ENCODE data around the gene ST6GAL2.

The ST6GAL2 gene

GRCh38 chr2:106825161-106825560 lies 60.8 kb downstream of the ST6GAL2 start:
- DNase-seq = no peak

- no peak for DNase-seq
Measured at GRCh38 chr2:106816974-106817373, 69.0 kb downstream of the ST6GAL2 start.

- no peak for DNase-seq
Measured at GRCh38 chr2:106812841-106813240, 73.1 kb downstream of the ST6GAL2 start.

GRCh38 chr2:106812383-106812782 lies 73.6 kb downstream of the ST6GAL2 start:
- DNase-seq = no peak

GRCh38 chr2:106805716-106806115 lies 80.3 kb downstream of the ST6GAL2 start:
- DNase-seq = no peak

GRCh38 chr2:106804161-106804560 lies 81.8 kb downstream of the ST6GAL2 start:
- DNase-seq = no peak

- DNase-seq = no peak
Measured at GRCh38 chr2:106800976-106801655, 84.9 kb downstream of the ST6GAL2 start.

- DNase-seq = no peak
Measured at GRCh38 chr2:106800180-106800579, 85.8 kb downstream of the ST6GAL2 start.

- DNase-seq = no peak
Measured at GRCh38 chr2:106798826-106799552, 87.0 kb downstream of the ST6GAL2 start.

- DNase-seq = no peak
Measured at GRCh38 chr2:106797494-106797893, 88.5 kb downstream of the ST6GAL2 start.

- no peak for DNase-seq
Measured at GRCh38 chr2:106792671-106793070, 93.3 kb downstream of the ST6GAL2 start.

GRCh38 chr2:106789185-106789584 lies 96.8 kb downstream of the ST6GAL2 start:
- no peak for DNase-seq

- no peak for DNase-seq
Measured at GRCh38 chr2:106782681-106783080, 103.3 kb downstream of the ST6GAL2 start.

GRCh38 chr2:106781196-106781595 lies 104.8 kb downstream of the ST6GAL2 start:
- DNase-seq = no peak

GRCh38 chr2:106771811-106772210 lies 114.2 kb downstream of the ST6GAL2 start:
- no peak for DNase-seq

GRCh38 chr2:106770986-106771385 lies 115.0 kb downstream of the ST6GAL2 start:
- no peak for DNase-seq

- no peak for DNase-seq
Measured at GRCh38 chr2:106764614-106765013, 121.4 kb downstream of the ST6GAL2 start.

- no peak for DNase-seq
Measured at GRCh38 chr2:106759966-106760365, 126.0 kb downstream of the ST6GAL2 start.

GRCh38 chr2:106758901-106759497 lies 127.0 kb downstream of the ST6GAL2 start:
- DNase-seq = no peak

Data from islet precursor cell (in vitro differentiated cells).